H1 (cell line): ENCODE results near the gene PROK1. TPM values are rescaled to one million over a fixed set of nuclear protein-coding genes. Genes with fewer than 3 reads are reported as not detected.

ENCODE experiments used
- CTCF ChIA-PET: fragments of 300-600 bp; sonication (Branson Sonifier 250); formaldehyde crosslinking; loops from one replicate; lab custom pipeline; 2021; ENCODE audit not compliant: partially characterized antibody; lab: Charles Lee
- POLR2A ChIA-PET: fragments of 300-600 bp; sonication (Branson Sonifier 250); formaldehyde crosslinking; loops from one replicate; lab custom pipeline; 2021; ENCODE audit warnings: inconsistent platforms; ENCODE audit not compliant: partially characterized antibody; lab: Charles Lee
- DNase-seq, 2 experiments: peaks; one replicate each; pipeline versions ENCODE4 v3.0.0 to v3.0.0-alpha.2; 2010 to 2022; ENCODE audit warnings: low spot score in 2 of 2, low read depth in 1 of 2, mixed read lengths in 1 of 2
- FAIRE-seq: peaks from 2 replicates; lab custom pipeline; 2011; peaks lifted over from hg19 to GRCh38; lab: Jason Lieb, UNC
- H2AFZ ChIP-seq: 2 replicates; pipeline ENCODE4 v1.8.1; 2012; ENCODE audit warnings: low read length, inconsistent platforms
- H2AK5ac ChIP-seq: 2 replicates; pipeline ENCODE4 v1.6.1; 2013; ENCODE audit warnings: low read depth, low read length
- H2BK120ac ChIP-seq: replicated peaks from 2 replicates; pipeline ENCODE3; 2013; ENCODE audit warnings: low read depth, low read length, inconsistent platforms
- H2BK12ac ChIP-seq: 2 replicates; pipeline ENCODE4 v1.6.1; 2013; ENCODE audit warnings: low read depth, low read length
- H2BK15ac ChIP-seq: 2 replicates; pipeline ENCODE4 v1.6.1; 2013; ENCODE audit warnings: low read length
- H2BK20ac ChIP-seq: 2 replicates; pipeline ENCODE4 v1.6.1; 2013; ENCODE audit warnings: low read length
- H2BK5ac ChIP-seq: 2 replicates; pipeline ENCODE4 v1.6.1; 2013; ENCODE audit warnings: low read depth, low read length
- H3K14ac ChIP-seq: 2 replicates; pipeline ENCODE4 v1.6.1; 2013; ENCODE audit warnings: inconsistent platforms; ENCODE audit not compliant: insufficient read length
- H3K18ac ChIP-seq: 2 replicates; pipeline ENCODE4 v1.6.1; 2013; ENCODE audit warnings: low read length; ENCODE audit errors: extremely low read depth
- H3K23ac ChIP-seq: 2 replicates; pipeline ENCODE4 v1.6.1; 2013; ENCODE audit warnings: inconsistent platforms; ENCODE audit not compliant: insufficient read length
- H3K23me2 ChIP-seq: 2 replicates; pipeline ENCODE4 v1.6.1; 2013; ENCODE audit warnings: low read depth, low read length
- H3K27ac ChIP-seq: 2 replicates; pipeline ENCODE4 v1.6.1; 2011; ENCODE audit warnings: low read depth, low read length, inconsistent platforms
- H3K27me3 ChIP-seq, 4 experiments: replicated peaks in 1 of 4; 1 replicate in 1 of 4; 2 replicates in 3 of 4; pipeline versions ENCODE4 v1.6.1 to v1.8.1; 2011 to 2013; ENCODE audit warnings: low read length in 3 of 4, mild to moderate bottlenecking in 3 of 4, inconsistent platforms in 2 of 4, mixed read lengths in 2 of 4, moderate library complexity in 1 of 4; ENCODE audit not compliant: control insufficient read depth in 3 of 4, insufficient read depth in 3 of 4; ENCODE audit errors: extremely low read depth in 1 of 4
- H3K36me3 ChIP-seq, 4 experiments: 2 replicates each; pipeline versions ENCODE4 v1.6.1 to v1.8.1; 2011 to 2013; ENCODE audit warnings: mild to moderate bottlenecking in 4 of 4, low read length in 3 of 4, moderate library complexity in 2 of 4, control low read depth in 1 of 4, inconsistent platforms in 1 of 4; ENCODE audit not compliant: insufficient read depth in 4 of 4, control insufficient read depth in 2 of 4
- H3K4ac ChIP-seq: replicated peaks from 2 replicates; pipeline ENCODE3; 2013; ENCODE audit warnings: low read length, low read depth, mixed read lengths, inconsistent platforms; ENCODE audit not compliant: insufficient read length
- H3K4me1 ChIP-seq, 4 experiments: replicated peaks in 1 of 4; 1 replicate in 1 of 4; 2 replicates in 3 of 4; pipeline versions ENCODE4 v1.6.1 to v1.8.1; 2011 to 2013; ENCODE audit warnings: low read length in 3 of 4, inconsistent platforms in 2 of 4, mixed read lengths in 1 of 4; ENCODE audit not compliant: insufficient read depth in 4 of 4, control insufficient read depth in 3 of 4
- H3K4me2 ChIP-seq, 2 experiments: 2 replicates each; pipeline versions ENCODE4 v1.6.1 to v1.8.1; 2011 to 2013; ENCODE audit warnings: low read depth in 2 of 2, low read length in 2 of 2, control low read depth in 1 of 2, inconsistent platforms in 1 of 2, mild to moderate bottlenecking in 1 of 2; ENCODE audit not compliant: insufficient read depth in 1 of 2
- H3K4me3 ChIP-seq, 4 experiments: fragments of 200-600, 300-600 bp in 1 of 4; sonication (generic), shearing (Covaris generic), sonication (Bioruptor Twin) in 1 of 4; 2 replicates each; pipeline versions ENCODE4 v1.5.1 to v1.8.1; 2011 to 2016; ENCODE audit warnings: low read length in 4 of 4, low read depth in 3 of 4, control low read depth in 2 of 4, inconsistent platforms in 2 of 4, mild to moderate bottlenecking in 2 of 4, mixed read lengths in 1 of 4, moderate library complexity in 1 of 4; ENCODE audit not compliant: insufficient read depth in 2 of 4; ENCODE audit errors: extremely low read depth in 1 of 4
- H3K56ac ChIP-seq: replicated peaks from 2 replicates; pipeline ENCODE3; 2013; ENCODE audit warnings: low read depth, mild to moderate bottlenecking, mixed read lengths, low read length, inconsistent platforms; ENCODE audit not compliant: insufficient read length
- H3K79me1 ChIP-seq: 2 replicates; pipeline ENCODE4 v1.6.1; 2013; ENCODE audit warnings: low read depth, low read length, control low read depth
- H3K79me2 ChIP-seq, 2 experiments: 2 replicates each; pipeline versions ENCODE4 v1.6.1 to v1.8.1; 2012 to 2013; ENCODE audit warnings: low read length in 2 of 2, mild to moderate bottlenecking in 2 of 2, inconsistent platforms in 1 of 2; ENCODE audit not compliant: insufficient read depth in 2 of 2, control insufficient read depth in 1 of 2
- H3K9ac ChIP-seq, 4 experiments: replicated peaks in 1 of 4; 1 replicate in 1 of 4; 2 replicates in 3 of 4; pipeline versions ENCODE4 v1.6.1 to v1.8.1; 2011 to 2013; ENCODE audit warnings: low read depth in 3 of 4, low read length in 3 of 4, control low read depth in 2 of 4, mild to moderate bottlenecking in 2 of 4, moderate library complexity in 2 of 4, inconsistent platforms in 1 of 4; ENCODE audit errors: extremely low read depth in 1 of 4
- H3K9me3 ChIP-seq, 2 experiments: 2 replicates each; pipeline versions ENCODE4 v1.6.1 to v1.8.1; 2012 to 2013; ENCODE audit warnings: mild to moderate bottlenecking in 2 of 2, moderate library complexity in 2 of 2, control low read depth in 1 of 2, inconsistent platforms in 1 of 2, low read depth in 1 of 2, low read length in 1 of 2, mixed read lengths in 1 of 2; ENCODE audit not compliant: insufficient read depth in 2 of 2
- H4K20me1 ChIP-seq, 2 experiments: replicated peaks in 1 of 2; 2 replicates each; pipeline versions ENCODE3 to v1.8.1; 2011 to 2013; ENCODE audit warnings: inconsistent platforms in 2 of 2, low read length in 2 of 2, mild to moderate bottlenecking in 1 of 2; ENCODE audit not compliant: insufficient read depth in 2 of 2, control insufficient read depth in 1 of 2
- H4K5ac ChIP-seq: 2 replicates; pipeline ENCODE4 v1.6.1; 2013; ENCODE audit warnings: low read length, low read depth, mixed read lengths, inconsistent platforms; ENCODE audit not compliant: insufficient read length
- H4K8ac ChIP-seq: 2 replicates; pipeline ENCODE4 v1.8.0; 2013; ENCODE audit warnings: mild to moderate bottlenecking, moderate library complexity, low read length, inconsistent platforms; ENCODE audit not compliant: insufficient read depth; ENCODE audit errors: extremely low read depth
- H4K91ac ChIP-seq: replicated peaks from 2 replicates; pipeline ENCODE3; 2013; ENCODE audit warnings: low read length, mixed read lengths, inconsistent platforms; ENCODE audit not compliant: insufficient read length
- GABPA ChIP-seq: IDR thresholded peaks from 2 replicates; pipeline ENCODE4 v1.6.1; 2011; ENCODE audit warnings: mild to moderate bottlenecking, low read length, moderate library complexity, borderline replicate concordance; ENCODE audit not compliant: insufficient read depth
- WGBS, 2 experiments: shearing (Covaris generic) in 1 of 2; methylation state at CpG; one replicate each; pipeline versions ENCODE4 v1.1.6 to v1.1.7; 2013 to 2015; ENCODE audit warnings: low lambda C conversion rate in 2 of 2, mixed read lengths in 2 of 2, inconsistent platforms in 1 of 2, low coverage in 1 of 2, missing lambda C conversion rate in 1 of 2; ENCODE audit not compliant: insufficient replicate concordance in 2 of 2, insufficient coverage in 1 of 2, insufficient read length in 1 of 2; ENCODE audit errors: extremely low coverage in 1 of 2, missing lambda C conversion rate in 1 of 2; 5-methylcytosine and 5-hydroxymethylcytosine counted together
- polyA plus RNA-seq, 7 experiments: library from polyadenylated mRNA; depleted of rRNA in 3 of 7; stranded (reverse) in 5 of 7; unstranded in 2 of 7; fragments of >200 nt in 5 of 7; fragments of 200-250 nt in 2 of 7; gene quantifications; 1 replicate in 5 of 7; 2 replicates in 1 of 7; 4 replicates in 1 of 7; pipeline versions ENCODE4 v1.2.1 to v1.2.3, GENCODE V29; 2011 to 2013; ENCODE audit warnings: missing spikeins in 2 of 7, mixed read lengths in 2 of 7
- total RNA-seq: library from RNA; stranded (reverse); fragmentation: NEBNext Ultra II Directional; extraction: Animal tissue kit (Norgen Biotek cat#: 25700); gene quantifications from 2 replicates; pipeline ENCODE4 v1.2.1, GENCODE V29; 2021

Gene PROK1
- total and polyA plus RNA-seq, 2 of the 8 experiments (the other 6 are each of a cell fraction or from before 2014, with no cell fraction given), result 0.12 TPM; not detected in 1

DNA sequence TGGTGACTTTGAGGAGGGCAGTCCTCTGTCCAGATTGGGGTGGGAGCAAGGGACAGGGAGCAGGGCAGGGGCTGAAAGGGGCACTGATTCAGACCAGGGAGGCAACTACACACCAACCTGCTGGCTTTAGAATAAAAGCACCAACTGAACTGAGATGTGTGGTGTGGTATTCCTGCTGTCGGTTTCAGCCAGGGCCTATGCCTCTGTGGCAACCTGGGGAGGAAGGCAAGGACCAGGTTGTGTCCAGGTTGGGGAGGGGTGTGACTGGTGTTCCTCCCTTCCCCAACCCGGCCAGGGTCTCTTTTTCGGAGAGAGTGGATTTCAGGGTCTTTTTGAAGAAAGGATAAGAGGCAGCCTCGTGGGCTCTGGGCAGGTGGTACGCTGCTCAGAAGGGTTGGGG lies 6.3 kb downstream of the PROK1 start:
- Histone ChIP-seq H3K4me2 (no peak overlapping the region), H3K18ac (no peak overlapping the region), H3K14ac (no peak overlapping the region)
- TF ChIP-seq GABPA, result no peak
- TF ChIP-seq, all 59 proteins: peak for 0
- Histone ChIP-seq H2BK20ac (no peak overlapping the region), H4K5ac (no peak overlapping the region), H3K9ac (no peak overlapping the region), H2BK15ac (no peak overlapping the region), H3K79me2 (no peaks in the 10 kb centered on the region), H4K20me1 (no peaks in the 10 kb centered on the region), H3K23ac (no peak overlapping the region), H3K79me1 (no peaks in the 10 kb centered on the region), H2BK120ac (no peak overlapping the region), H3K4me3 (no peak overlapping the region), H3K27ac (no peak overlapping the region), H3K27me3 (no peaks in the 10 kb centered on the region), H2BK5ac (no peak overlapping the region), H2AFZ (no peak overlapping the region), H2BK12ac (no peak overlapping the region), H3K56ac (no peak overlapping the region), H4K91ac (no peak overlapping the region), H3K4ac (no peak overlapping the region), H3K4me1 (peaks cover 0 to 2% (median 0%) of the 10 kb centered on the region in 4 experiments; a peak in 2 of 7 replicates), H3K36me3 (no peaks in the 10 kb centered on the region), H4K8ac (no peak overlapping the region), H2AK5ac (no peak overlapping the region), H3K23me2 (no peaks in the 10 kb centered on the region), H3K9me3 (no peaks in the 10 kb centered on the region)
- no peak for FAIRE-seq
- WGBS, 2 experiments, result 72% methylated on average over 5 of the region's 5 CpGs; no CpG with 5 or more reads in 1 of the 2 experiments
- no peak for DNase-seq
- POLR2A ChIA-PET, result interaction anchor here (0.6 to 1.1 kb wide), 2 partner anchors 49 to 194 kb away, joined by 3 read pairs; no protein-coding TSS in a partner anchor
- CTCF ChIA-PET, result interaction anchor here (0.9 to 35.1 kb wide), 9 partner anchors 8 to 400 kb away, joined by 3 to 828 read pairs (median 22); partner anchors contain the start of genes KCNC4 and LAMTOR5
